Measurements from ENCODE around the gene EPGN.

EPGN gene

DNA sequence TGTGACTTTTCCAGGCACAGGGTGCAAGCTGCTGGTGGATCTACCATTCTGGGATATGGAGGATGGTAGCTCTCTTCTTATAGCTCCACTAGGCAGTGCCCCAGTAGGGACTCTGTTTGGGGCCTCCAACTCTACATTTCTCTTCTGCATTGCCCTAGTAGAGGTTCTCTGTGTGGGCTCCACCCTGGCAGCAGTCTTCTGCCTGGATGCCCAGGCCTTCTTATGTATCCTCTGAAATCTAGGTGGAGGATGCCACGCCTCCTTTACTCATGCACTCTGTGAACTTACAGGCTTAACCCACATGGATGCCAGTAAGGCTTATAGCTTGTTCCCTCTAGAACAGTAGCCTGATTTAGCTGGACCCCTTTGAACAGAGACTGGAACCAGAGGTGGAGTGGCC, 35.8 kb downstream of the EPGN start:
- no peak for DNase-seq

DNA sequence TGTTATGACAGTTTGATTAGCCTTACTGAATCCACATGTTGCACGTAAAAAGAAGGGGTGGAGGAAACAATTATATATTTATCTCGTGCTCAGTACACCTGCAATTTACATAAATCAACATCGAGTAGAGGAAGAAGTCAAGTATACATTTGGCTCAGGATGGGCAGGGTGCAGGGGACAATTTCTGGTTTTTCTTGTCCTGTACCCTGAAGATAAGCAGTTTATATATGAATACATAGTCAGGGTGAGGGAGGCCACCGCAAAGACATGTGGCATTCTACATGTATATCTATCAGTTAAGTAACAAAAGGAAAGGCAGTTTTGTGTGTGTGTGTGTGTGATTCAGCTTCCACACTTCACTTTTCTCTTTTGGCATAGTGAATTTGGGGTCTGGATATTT, 45.6 kb downstream of the EPGN start:
- DNase-seq: no peak

DNA sequence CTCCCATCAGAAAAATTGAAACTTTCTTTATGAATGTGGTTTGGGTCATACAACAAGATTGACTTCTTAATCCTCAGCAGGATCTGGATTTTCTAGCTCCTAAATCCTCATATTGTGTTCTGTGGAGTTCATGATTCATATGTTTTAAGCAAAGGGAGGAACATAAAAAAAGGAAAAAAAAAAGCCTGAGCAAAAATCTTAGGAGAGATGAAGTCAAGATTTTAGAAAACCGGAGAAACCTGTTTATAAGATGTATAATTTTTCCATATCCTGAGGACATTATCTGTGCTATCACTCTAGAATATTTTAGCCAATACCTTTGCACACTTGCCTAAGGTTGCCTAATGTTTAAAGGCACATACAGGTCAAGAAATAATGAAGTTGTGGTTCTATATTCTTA, 49.7 kb downstream of the EPGN start:
- DNase-seq: no peak

DNA sequence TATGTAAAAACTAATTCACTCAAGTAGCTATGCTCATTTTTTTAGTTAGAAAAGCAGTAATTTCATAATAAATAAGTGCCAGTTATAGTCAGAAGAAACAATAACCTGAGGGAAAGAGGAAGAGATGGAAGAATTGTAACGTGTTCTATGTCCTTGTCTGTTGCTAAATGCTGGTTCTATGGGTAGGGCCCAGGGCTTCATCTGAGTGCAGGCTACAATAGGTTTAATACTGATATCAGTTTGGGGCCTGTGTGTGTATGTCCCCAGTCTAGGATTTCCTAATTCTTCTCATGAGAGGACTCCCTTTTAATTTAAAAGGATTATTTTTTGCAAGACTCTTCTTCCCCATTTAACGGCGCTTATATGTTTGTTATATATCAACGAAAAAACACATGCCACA, 53.4 kb downstream of the EPGN start:
- no peak for DNase-seq

DNA sequence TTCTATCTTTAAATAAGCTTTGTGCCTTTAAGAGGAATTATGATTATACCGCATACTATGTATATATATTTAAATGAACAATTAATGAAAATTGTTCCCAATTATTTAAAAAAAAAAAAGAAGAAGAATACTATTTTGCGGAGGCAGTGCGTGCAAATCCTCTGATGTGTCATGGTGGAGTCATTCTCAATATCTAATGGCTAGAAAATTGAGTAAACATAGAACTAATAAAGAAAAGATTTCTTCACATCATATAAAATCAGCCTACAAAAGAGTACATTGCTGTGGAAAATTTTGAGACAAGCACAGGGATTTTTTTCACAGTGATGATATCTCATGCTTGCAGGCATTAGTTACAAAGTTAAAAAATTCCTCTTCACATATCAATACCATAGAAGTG, 54.1 kb downstream of the EPGN start:
- DNase-seq: no peak

DNA sequence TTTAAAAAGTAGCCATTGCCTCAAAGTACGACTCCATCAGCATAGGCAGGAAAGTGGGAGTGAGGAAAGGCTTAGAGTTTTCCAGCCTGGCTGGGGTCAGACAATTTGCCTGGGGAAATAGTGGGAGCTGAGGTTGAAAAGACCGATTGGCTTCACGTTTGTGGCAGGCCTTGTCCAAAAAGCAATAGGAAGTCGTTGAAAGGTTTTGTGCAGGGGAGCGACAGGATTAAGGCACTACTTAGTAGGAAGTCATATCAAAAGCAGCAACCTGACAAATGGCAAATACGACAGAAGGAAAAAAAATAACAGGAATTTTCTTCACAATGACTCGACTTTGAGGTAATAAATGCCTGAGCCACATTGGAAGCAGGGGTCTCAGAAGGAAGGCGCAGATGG, 56.0 kb downstream of the EPGN start:
- no peak for DNase-seq

DNA sequence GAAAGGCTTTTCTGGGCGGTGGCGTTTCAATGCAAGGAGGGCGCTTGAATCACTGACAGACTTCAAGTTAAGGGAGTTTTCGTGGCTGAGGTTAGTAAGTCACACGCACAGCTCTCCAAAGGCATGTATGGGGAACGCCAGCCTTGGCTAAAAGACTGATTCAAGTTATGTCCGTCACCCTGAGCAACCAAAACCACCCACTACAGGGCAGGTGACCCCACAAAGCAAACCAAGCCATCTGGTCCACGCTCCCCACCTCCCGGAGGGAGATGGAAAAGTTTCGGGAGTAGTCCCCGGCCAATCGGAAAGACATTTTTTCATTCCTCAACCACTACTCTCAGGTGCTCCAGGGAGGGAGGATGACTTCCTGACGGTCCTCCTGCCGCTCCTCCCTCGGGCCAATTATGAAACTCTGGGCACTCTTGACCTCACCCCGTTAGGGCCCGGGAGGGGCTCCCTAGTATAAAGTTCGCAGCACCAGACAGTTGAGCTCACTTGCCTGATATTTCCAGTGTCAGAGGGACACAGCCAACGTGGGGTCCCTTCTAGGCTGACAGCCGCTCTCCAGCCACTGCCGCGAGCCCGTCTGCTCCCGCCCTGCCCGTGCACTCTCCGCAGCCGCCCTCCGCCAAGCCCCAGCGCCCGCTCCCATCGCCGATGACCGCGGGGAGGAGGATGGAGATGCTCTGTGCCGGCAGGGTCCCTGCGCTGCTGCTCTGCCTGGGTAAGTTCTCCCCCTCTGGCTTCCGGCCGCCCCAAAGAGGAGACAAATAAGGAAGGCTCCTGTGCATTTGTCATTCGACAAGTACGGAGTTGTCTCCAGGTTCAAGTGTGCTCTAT, 56.6 kb downstream of the EPGN start, which contains the start of gene EREG:
Gene EREG, plus strand, starts transcription at position 494 of the 840 bp plus-strand sequence. Its CDS starts 164 bp downstream, at position 658.
- DNase-seq: no peak

DNA sequence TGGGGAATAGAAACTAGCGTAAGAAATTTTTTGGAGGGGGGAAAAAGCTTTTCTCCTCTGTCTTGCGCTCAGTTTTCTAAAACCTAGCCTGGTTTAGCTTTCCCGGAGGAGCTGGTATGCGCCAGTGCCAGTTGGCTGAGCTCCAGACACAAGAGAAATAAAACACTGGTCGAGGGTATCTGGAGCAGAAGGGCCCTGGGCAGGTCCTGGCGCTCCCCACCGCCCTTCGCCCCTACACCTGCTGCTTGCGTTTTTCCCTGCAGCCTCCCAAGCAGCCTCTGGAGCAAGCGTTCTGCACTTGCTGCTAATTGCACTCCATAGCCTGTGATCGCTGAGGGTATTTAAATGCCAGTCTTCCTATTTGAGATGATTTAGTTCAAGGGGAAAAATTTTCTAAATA, 57.5 kb downstream of the EPGN start:
- peak; percentile 10 for DNase-seq
